Epidermal melanocyte (primary cell): ENCODE results near the gene CKAP4.
"Not testable (repeated sequence)": the region's sequence is repeated elsewhere in the genome, so short reads cannot be mapped to it uniquely, and the experiment has no call there.

Source experiments
- DNase-seq: peaks from one replicate; pipeline ENCODE4 v3.0.0; 2011; ENCODE audit warnings: low spot score; ENCODE audit not compliant: insufficient read length

CKAP4 gene, protein sequence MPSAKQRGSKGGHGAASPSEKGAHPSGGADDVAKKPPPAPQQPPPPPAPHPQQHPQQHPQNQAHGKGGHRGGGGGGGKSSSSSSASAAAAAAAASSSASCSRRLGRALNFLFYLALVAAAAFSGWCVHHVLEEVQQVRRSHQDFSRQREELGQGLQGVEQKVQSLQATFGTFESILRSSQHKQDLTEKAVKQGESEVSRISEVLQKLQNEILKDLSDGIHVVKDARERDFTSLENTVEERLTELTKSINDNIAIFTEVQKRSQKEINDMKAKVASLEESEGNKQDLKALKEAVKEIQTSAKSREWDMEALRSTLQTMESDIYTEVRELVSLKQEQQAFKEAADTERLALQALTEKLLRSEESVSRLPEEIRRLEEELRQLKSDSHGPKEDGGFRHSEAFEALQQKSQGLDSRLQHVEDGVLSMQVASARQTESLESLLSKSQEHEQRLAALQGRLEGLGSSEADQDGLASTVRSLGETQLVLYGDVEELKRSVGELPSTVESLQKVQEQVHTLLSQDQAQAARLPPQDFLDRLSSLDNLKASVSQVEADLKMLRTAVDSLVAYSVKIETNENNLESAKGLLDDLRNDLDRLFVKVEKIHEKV

DNA sequence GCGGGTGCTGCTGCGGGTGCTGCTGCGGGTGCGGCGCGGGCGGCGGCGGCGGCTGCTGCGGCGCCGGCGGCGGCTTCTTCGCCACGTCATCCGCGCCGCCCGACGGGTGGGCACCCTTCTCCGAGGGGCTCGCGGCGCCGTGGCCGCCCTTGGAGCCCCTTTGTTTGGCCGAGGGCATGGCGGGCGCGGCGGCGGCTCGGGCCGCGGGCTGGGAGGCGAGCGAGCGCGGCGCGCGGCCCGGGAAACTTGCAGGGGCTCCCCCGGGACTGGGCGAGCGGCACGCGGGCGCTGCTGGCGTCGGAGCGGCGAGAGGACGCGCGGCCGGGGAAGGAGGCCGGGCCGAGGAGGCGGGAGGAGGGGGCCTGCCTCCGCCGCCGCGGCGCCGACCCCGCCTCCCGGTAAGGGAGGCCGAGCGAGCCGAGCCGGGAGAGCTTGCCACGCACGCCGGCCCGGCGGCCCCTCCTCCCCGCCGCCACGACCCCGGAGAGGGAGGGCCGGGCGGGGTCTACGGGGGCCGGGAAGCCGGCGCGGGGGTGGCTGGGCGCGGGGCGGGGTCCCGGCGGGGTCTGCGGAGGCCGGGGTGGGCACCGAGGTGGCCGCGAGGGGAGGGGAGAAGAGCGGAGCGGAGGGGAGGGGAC, at the start of gene CKAP4:
Gene CKAP4, minus strand, starts transcription at position 347 of the 638 bp plus-strand sequence. Its CDS starts 169 bp downstream, at position 178.
- peak; percentile 78 for DNase-seq

DNA sequence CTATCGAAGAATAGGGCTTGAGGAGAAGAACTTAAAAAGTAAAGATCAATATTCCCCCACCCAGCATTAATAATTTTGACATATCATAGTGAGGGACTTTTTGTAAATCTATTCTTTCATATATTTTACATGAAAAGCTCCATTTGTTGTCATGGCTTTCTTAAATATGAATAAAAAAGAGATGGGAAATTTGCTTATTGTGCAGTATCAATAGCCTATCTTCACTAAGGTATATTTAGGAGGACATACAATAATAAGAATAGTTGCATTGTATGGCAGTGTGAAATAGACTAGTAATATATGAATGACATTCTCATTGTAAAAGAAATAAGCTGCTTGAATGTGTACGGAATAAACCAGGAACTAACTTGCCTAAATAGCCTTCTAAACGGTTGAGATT, 49.3 kb upstream of the CKAP4 start:
- DNase-seq = no peak

DNA sequence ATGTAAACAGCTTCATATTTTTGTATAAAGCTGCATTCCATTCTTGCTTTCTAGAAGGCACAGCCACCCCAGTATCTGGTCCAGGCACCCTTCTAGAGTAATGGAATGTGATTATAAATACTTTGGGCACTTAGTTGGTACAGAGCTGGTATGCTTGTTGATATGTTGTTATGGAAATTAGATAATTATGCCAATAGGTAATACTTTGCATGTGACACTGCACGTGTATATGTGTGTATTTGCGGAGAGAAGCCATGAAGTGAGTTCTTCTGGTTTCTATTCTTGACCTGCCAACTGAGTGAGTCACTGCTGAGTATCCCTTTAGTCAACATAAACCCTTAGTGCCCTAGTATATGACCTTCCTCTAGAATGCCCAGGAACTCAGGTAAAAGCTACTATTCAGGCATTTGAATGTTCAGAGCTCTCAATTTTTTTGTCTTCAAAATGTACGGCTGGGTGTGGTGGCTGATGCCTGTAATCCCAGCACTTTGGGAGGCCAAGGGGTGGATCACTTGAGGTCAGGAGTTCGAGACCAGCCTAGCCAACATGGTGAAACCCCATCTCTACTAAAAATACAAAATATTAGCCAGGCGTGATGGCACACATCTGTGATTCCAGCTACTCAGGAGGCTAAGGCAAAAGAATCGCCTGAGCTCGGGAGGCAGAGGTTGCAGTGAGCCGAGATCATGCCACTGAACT, 48.5 kb upstream of the CKAP4 start:
- no peak for DNase-seq

DNA sequence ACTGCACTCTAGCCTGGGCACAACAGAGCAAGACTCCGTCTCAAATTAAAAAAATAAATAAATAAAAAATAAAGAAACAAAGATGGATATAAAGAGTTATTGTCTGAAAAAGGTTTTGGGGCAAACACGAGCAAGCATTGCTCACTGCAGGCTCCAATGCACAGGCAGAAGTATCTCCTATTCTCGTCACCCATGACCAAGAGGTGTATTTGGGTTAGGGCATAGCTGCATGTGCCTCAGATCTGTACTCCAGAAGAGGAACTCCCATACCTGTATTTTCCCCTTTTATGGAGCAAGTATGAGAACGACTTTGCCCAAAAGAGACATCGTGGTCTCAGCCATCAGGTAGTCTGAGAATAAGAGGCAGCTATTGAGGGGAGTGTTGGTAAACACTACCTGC, 44.5 kb upstream of the CKAP4 start:
- DNase-seq = no peak

DNA sequence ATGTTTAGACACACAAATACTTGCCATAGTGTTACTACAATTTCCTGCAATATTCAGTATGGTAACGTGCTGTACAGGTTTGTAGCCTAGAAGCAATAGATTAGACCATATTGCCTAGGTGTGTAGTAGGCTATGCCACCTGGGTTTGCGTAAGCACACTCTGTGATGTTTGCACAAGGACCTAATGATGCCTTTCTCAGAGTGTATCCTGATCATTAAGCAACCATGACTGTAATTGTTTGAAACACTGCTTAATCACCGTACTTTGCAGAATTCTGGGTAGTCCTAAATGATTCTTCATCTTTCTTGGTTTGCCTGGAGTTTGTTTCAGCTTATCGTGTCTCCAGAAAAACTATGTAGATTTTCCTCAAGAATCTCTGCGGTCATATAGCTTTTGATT, 43.5 kb upstream of the CKAP4 start:
- no peak for DNase-seq

DNA sequence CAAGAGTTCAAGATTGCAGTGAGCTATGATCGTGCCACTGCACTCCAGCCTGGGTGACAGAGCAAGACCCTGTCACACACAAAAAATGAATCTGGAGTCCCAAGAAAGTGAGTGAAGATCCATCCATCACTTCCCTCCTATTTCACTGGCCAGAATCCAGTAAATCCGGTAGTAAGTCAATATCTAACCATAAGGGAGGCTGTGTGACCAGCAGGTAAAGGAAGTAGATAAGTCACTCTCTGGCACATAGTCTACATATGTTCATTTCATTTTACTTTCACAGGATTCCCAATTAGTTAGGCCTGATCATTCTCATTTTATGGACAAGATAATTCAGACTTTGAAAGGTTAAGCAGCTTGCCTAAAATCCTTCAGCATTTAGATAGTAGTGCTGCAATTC, 42.8 kb upstream of the CKAP4 start:
- DNase-seq = no peak

DNA sequence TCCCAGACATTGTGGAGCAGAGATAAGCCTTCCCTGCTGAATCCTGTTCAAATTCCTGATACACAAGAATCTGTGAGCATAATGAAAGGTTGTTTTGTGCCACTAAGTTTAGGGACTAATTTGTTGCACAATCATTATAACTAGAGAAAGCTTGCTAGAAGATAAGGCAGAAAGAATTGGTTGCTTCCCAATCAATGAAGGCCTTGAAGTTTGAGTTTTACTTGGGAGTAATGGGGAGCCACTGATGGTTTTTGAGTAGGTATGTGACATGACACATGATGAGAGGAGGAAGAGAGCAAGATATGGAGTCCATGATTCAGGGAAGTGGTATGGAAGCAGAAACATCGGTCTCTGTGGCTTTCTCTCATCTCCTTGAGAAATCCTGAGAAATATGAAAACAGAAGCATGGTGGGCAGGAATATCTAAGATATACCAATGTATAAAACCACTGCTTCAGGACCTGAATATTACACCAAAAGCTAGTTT, 41.4 kb upstream of the CKAP4 start:
- DNase-seq = no peak

DNA sequence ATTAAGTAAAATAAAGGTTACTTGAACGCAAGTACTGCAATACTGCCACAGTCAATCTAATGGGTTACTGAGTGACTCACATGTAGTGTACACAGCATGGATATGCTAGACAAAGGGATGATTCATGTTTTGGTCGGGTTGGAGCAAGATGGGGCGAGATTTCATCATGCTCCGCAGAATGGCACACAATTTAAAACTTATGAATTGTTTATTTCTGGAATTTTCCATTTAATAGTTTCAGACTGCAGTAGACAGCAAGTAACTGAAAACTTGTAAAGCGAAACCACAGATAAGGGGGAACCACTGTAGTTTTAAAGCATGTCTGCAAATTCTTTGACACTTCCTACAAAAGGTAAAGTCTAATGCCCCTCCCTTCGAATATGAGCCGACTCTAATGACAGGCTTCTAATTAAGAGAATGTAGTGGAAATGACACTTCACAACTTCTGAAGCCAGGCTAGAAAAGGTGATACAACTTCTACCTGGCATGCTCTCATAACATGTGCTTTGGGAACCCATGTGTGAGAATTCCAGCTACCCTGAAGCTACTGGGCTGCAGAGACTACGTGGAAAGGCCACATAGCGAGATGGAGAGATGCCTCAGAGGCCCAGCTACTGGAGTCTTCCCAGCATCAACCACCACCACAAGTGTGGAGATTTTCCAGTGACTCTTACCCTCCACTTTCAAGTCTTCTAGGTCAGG, 40.8 kb upstream of the CKAP4 start:
- DNase-seq = no peak

DNA sequence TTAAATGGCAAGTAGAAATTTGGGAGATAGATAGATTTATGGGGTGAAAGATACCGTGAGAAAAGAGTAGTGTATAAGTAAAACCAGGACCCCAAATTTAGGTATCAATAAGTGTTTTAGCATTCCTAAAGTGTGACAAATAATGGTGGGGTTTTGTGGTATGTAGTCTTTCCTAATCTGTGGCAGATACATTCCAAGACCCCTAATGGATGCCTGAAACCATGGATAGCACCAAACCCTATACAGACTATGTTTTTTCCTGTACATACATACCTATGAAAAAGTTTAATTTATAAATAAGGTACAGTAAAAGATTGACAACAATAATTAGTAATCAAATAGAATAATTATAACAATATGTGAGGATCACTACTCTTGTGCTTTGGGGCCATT, 40.3 kb upstream of the CKAP4 start:
- DNase-seq = no peak

DNA sequence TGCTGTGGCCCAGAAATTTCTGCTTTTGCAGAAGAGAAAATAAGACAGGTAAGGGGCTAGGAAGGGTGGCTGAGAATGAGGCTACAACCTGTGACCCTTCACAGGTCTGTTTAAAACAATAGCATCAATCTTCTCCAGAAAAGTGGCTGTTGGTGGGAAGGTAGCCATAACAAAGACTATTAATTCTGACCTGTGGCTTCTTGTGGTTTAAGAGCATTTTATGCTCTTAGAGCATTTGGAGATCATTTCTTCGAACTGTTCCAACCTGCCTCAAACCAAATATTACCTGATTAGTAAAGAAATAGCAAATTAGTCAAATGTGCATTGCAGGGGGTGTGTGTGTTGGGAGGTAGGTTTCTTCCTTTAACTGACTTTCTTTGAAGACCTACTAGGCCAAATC, 39.5 kb upstream of the CKAP4 start:
- DNase-seq = no peak

DNA sequence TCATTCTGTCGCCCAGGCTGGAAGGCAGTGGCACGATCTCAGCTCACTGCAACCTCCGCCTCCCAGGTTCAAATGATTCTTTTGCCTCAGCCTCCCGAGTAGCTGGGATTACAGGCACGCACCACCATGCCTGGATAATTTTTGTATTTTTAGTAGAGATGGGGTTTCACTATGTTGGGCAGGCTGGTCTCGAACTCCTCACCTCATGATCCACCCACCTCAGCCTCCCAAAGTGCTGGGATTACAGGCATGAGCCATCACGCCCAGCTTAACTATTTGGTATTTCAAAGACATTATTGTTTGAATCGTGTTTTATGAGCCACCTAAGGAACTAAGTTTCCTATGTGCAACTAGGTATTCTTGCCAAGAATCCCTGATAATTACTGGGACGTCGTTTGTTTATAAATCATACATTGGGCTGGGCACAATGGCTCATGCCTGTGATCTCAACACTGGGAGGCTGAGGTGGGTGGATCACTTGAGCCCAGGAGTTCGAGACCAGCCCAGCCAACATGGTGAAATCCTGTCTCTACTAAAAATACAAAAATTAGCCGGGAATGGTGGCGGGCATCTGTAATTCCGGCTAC, 38.8 kb upstream of the CKAP4 start:
- not testable (repeated sequence) for DNase-seq

DNA sequence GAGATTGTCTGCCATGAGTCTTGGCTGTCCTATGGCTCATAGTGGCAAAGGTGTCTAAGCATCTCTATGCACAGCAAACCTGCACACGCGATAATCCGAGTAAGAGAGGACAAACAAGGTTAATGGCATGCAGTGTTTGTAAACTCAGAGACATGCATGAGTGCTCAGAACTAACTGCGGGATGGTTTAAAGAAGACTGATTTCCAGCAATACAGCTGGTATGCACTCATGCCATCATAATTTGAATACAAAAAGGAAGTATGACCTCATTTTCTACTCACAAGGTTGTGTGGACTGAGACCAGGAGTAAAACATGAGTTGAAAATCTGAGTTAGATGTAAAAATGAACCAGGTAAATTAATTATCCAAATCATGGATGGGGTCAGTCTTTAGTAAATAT, 38.2 kb upstream of the CKAP4 start:
- no peak for DNase-seq

DNA sequence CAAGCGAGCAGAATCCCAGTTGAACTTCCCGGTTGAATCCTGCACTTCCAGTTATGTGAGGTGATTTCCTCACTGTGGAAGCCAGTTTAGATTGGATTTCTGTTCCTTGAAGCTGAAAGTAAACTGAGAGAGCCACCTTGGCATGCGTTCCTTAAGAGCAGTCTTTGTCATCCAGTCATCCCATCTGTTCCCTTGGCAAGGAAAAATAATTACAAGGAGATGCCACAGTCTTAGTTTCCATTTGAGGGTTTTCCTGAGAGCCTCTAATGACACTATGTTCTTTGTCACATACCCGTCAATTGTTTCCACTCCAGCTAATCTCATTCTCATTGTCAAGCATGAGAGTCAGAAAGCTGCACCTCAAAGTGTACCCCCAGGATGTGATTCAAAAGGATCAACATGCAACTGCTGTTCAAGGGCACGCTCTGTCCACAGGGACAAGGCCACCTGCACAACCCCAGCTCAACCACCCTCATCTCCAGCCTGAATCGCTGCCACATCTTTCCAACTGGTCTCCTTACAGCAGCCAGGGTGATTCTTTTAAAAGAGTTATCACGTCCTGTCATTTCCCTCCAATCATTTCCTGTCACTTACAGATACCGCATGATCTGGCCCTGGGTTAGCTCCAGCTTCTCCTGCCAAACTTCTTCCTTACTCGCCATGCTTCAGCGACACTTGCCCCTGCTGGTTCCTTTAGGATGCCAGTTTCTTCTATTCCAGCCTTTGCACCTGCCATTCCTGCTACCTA, 36.7 kb upstream of the CKAP4 start:
- DNase-seq = no peak

DNA sequence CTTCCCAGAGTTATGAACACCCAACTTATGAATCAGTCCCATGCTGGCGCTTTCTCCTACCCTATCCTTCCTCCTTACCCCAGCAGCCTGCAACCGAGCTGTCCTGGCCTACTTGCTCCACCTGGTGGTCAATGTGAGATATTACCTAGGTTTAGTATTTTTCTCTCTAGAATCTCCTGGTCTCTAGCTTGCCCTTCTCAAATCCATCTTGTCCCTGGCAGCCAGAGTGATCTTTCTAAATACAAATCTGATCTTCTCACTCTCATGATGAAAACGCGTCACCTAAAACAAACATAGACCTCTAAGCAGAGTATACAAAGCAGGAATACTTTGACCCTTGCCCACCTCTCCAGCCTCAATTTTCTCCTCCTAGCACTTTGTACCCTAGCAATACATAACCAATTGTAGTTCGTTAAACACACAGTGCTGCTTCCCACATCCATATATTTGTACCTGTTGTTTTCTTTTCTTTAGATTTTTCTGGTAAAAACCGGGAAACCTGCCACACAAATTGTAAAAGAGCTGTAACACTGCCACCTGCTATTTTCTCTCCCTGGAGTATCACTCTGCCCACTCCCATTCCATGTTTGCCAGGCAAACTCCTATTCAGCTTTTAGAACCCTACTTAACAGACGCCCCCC, 34.8 kb upstream of the CKAP4 start:
- no peak for DNase-seq

DNA sequence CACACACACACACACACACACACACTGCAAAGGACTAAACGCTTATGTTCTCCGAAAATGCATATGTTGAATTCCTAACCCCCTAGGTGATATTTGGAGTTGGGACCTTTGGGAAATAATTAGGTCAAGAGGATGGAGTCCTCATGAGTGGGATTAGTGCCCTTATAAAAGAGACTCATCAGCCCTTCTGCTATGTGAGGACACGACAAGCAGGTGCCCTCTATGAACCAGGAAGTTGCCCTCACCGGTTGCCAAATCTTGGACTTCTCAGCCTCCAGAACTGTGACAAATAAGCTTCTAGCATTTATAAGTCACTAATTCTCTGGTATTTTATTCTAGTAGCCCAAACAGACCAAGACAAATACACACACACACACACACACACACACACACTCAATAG, 34.0 kb upstream of the CKAP4 start:
- no peak for DNase-seq

DNA sequence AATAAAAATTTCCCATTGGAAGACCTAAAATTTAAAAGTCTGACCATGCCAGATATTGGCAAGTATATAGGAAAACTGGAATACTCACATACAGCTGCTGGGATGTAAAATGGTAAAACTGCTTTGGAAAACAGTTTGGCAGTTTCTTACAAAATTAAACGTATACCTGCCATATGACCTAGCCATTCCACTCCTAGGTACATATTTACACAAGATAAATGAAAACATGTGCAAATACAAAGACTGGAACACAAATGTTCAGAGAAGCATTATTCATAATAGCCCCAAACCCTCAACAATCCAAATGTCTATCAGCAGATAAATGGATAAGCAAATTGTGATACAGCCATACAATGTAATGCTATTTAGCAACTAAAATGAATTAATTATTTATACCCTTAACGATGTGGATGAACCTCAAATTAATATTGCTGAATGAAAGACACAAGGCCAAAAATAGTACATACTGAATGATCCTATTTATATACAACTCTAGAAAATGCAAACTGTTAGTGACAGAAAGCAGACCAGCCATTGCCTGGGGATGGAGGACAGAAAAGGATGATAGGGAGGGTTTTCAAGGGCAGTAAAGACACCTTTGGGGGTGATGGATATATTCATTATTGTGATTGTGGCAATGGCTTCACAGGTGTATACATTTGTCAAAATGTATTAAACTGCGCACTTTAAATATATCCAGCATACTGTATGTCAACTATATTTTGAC, 33.4 kb upstream of the CKAP4 start:
- no peak for DNase-seq

DNA sequence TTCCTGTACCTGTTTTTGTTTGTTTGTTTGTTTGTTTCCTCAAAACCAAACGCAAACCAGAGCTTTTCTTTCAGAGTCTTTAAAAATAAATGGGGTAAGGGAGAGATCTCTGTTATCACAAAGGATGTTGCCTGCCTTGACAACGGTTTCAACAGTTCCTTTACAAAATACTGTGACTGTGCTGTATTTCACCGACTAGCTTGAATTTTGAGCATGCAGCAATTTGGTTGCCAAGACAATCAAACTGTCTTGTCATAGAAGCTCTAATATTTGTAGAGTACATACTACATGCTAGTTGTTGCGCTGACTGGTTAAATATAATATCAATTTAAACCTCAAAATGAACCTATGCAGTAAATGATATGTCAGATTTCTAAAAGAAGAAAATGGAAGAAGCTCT, 32.3 kb upstream of the CKAP4 start:
- DNase-seq = no peak

DNA sequence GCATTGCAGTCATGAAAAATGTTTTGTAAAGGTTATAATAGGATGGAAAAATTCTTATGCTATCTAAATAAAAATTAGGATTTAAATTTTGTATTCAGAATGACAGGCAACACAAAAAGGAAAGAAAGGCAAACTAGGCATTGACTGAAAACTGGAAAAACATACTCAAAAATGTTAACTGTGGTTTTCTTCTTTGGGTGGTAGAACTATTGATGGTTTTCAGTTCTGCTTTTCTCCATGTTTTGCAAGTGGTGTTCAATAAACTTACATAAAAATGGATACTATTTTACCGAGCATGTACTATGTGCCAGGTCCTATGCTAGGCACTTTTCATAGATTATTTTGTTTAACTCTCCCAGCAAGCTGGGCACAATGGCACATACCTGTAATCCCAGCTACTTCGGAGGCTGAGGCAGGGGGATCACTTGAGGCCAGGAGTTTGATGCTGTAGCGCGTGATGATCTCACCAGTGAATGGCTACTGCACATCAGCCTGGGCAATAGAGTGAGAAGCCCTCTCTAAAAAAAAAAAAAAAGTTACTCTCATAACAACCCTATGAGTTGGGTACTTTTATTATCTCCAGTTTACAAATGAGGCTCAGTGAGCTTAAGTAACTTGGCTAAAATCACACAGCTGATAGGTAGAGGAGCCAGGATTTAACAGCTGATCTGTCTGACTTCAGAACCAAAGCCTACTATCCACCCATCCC, 28.4 kb upstream of the CKAP4 start:
- no peak for DNase-seq
